WERI-Rb-1 (cell line): Measurements from ENCODE around the gene PNPLA6.

Source experiments
- DNase-seq: peaks from one replicate; pipeline ENCODE4 v3.0.0-alpha.2; 2020
- H3K27ac ChIP-seq: fragments of 250-450 bp; sonication (Bioruptor Pico); 2 replicates; pipeline ENCODE4 v1.5.1; 2020; ENCODE audit warnings: mild to moderate bottlenecking, moderate library complexity
- H3K27me3 ChIP-seq: fragments of 250-450 bp; sonication (Bioruptor Pico); 2 replicates; pipeline ENCODE4 v1.5.1; 2021; ENCODE audit warnings: mild to moderate bottlenecking, low read depth, moderate library complexity; ENCODE audit not compliant: insufficient read depth, severe bottlenecking
- H3K36me3 ChIP-seq: fragments of 250-450 bp; sonication (Bioruptor Pico); 2 replicates; pipeline ENCODE4 v1.5.1; 2020; ENCODE audit warnings: mild to moderate bottlenecking, moderate library complexity
- H3K4me3 ChIP-seq: 2 replicates; pipeline ENCODE4 v1.5.1; 2011; ENCODE audit warnings: low read depth, mild to moderate bottlenecking, control low read depth, low read length
- H3K9me3 ChIP-seq: fragments of 250-450 bp; sonication (Bioruptor Pico); 2 replicates; pipeline ENCODE4 v1.5.1; 2021; ENCODE audit warnings: mild to moderate bottlenecking, moderate library complexity; ENCODE audit not compliant: severe bottlenecking
- CTCF ChIP-seq: IDR thresholded peaks from 2 replicates; pipeline ENCODE4 v1.5.1; 2011; ENCODE audit warnings: low read depth, mild to moderate bottlenecking, control low read depth, inconsistent platforms, low read length

PNPLA6 gene

GRCh38 chr19:7610491-7611240 is 75.1 kb downstream of the PNPLA6 start:
- no peak overlapping the region for H3K27ac ChIP-seq
- peak; percentile 3 for DNase-seq
- TF ChIP-seq CTCF: no peak
- no peaks in the 10 kb centered on the region for H3K27me3 ChIP-seq
- H3K9me3 ChIP-seq: no peaks in the 10 kb centered on the region
- H3K4me3 ChIP-seq: no peak overlapping the region
- peaks cover 4% of the 10 kb centered on the region for H3K36me3 ChIP-seq
